Kidney glomerular epithelial cell (primary cell): ENCODE results near the gene SSNA1.

ENCODE experiments used
- DNase-seq: peaks from one replicate; lab custom pipeline; 2025; lab: John Stamatoyannopoulos, UW

SSNA1 gene

DNA sequence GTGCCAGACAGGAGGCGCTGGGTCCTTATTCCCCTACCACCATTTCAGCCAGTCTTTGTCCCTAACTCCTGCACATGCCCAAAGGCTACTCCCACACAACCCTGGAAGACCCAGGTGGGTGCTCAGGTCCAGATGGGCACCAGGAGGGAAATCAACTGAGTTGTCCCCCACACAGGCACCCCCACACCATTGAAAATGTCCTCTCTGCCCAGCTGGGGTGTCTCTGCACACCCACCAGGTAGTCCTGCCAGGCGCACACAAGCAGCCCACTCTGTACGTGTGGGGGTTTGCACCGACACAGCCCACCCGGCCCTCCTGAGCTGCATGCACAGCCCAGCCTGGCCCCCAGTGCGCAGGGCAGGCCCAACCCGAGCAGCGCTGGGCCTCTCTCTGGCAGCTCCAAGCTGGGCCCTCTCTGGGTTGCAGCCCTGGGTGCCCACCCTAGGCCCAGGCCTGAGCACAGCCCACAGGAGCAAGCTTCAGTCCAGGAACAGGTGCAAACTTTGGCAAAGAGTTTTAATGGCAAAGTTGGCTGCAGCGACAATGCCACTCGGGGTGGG is 31.4 kb downstream of the SSNA1 start:
- DNase-seq = no peak

- DNase-seq = no peak
Measured at GRCh38 chr9:137220317-137221094, 32.0 kb downstream of the SSNA1 start.

DNA sequence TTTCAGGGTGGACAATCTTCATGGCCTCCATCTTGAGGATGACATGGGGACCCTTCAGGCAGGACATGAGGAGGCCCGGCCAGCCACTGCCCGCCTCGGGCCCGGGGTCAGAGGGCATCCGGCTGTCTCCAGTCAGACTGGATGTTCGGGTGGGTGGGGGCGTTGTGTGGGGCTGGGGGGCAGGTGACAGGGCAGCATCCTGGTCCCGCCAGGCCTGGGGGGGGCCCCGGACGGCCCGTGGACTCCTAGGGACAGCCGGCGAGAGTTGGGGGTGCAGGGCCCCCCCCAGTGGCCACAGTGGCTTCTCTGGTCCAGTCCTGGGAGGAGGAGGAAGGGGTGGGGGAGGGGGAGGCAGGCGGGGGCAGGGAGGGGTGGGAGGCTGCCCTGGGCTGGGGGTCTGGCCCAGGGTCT is 32.6 kb downstream of the SSNA1 start:
- DNase-seq = no peak

GRCh38 chr9:137221506-137222111 is 33.1 kb downstream of the SSNA1 start:
- no peak for DNase-seq

DNA sequence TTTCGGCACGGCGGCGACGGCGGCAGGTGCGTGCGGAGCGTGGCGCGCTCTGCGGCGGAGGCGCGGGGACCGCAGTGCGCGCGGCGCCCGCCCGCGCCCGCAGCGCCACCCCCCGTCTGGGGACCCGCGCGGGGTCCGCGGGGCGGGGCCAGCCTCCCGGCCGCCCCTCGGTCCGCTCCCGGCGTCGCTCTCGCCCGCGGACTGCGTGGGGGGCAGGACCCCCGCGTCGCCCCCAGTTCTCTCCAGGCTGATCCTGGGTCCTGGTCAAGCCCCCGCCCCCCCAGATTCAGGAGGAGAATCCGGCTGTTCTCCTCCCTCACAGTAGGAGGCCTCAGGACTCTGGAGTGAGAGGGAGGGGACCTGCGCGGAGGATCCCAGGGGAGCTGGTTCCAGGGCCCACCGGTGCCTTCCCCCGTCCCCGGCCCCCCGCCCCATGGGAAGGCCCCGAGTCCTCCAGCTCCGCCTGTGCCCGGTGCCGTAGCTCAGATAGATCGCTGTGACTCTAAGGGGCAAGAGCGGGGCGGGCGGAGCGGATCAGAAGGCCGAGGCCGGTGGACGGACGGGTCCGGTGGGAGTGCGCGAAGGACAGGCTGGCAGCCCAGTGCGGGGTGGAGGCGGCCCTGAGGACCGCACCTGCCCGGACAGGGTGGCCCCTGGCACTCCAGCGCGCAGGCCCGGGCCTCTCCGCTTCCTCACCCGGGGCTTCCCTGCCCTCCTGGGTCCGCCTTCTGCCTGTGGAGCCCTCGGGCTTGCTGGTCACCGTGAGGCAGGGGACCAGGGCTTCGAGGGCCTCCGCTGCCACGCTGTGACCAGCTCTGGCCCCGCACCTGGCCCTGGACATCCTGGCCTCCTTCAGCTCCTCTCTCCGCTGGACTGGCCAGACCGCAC is 34.0 kb downstream of the SSNA1 start, which contains the start of gene RNF208:
Gene RNF208 (minus strand): TSS at position 51 of the 888 bp plus-strand sequence. CDS start 1,028 bp downstream, outside the sequence.
- DNase-seq = no peak

GRCh38 chr9:137223078-137223970 is 34.8 kb downstream of the SSNA1 start:
- peak; percentile 93 for DNase-seq

DNA sequence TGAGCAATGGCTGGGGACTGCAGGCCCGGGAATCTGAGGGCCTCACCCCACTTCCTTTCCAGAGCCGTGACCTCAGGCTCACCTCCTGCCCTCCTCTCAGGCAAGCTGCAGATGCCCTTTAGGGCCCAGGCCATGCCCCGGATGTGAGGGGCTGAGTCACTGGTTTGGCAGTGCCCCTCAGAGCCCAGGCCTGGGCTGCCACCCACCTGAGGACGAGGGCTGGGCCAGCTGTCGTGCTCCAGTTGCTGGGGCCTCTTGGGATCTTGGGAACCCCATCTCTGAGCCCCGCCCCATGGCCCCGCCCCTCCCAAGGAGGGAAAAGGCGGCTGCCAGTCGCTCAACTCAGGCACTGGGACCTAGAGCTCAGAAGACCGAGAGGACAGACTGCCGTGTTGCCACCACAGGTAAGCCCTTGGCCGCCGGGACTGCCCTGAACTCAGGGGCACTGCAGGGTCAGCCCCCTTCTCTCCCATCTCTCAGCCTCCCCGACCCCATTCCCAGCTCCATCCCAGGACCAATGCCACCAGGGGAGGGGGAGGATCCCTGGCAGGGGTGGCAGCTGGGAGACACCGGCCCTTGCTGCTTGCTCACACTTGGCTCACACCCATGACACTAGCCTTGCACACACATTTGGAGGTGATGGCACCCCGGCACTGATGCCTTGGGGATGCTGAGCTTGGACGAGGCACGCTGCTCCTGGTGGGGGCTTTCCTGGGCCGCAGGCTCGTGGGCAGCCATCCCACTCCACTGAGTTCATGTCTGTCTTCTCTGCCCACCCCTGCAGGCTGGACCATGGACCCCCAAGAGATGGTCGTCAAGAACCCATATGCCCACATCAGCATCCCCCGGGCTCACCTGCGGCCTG is 36.6 kb downstream of the SSNA1 start, which contains the start of gene CYSRT1:
Gene CYSRT1 (plus strand): TSS at position 345 of the 865 bp plus-strand sequence. CDS start 448 bp downstream, at position 793.
- DNase-seq = no peak

GRCh38 chr9:137225699-137226331 is 37.3 kb downstream of the SSNA1 start:
- DNase-seq = no peak

DNA sequence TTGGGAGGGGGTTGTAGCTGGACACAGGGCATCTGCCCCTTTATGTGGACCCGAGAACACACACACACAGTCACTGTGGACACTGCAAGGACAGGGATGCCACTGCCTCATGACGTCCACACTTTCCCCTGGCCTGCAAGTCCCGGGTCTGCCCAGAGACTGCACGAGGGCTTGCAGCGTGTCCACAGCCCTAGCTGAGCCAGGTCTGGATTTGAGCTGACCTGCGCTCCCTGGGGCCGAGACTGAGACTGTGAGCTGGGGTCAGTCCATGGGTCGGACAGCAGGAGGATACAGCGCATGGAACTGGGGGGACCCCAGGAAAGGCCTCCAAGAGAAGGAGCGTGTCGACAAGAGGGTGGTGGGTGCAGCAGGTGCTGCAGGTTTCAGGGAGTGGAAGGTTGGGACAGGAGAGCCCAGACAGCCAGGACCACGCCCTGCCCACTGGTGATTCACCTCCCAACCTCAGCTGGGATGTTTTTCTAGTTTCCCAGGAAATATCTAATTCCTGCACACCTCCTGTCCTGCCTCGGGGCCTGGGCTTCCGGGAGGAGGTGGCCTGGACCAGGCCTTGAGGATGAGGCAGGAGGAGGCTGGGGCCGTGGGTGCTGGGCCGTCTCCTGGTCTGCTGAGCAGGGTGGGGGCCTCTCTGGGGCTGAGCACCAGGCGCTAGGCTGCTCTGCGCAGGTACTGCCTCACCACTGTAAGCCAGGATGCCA is 38.0 kb downstream of the SSNA1 start:
- no peak for DNase-seq

GRCh38 chr9:137227054-137227852 is 38.8 kb downstream of the SSNA1 start, which contains the start of gene RNF224:
TSS of gene RNF224 (plus strand) at chr9:137227502. CDS start at chr9:137228336, 834 bp downstream.
- DNase-seq = peak; percentile 71

DNA sequence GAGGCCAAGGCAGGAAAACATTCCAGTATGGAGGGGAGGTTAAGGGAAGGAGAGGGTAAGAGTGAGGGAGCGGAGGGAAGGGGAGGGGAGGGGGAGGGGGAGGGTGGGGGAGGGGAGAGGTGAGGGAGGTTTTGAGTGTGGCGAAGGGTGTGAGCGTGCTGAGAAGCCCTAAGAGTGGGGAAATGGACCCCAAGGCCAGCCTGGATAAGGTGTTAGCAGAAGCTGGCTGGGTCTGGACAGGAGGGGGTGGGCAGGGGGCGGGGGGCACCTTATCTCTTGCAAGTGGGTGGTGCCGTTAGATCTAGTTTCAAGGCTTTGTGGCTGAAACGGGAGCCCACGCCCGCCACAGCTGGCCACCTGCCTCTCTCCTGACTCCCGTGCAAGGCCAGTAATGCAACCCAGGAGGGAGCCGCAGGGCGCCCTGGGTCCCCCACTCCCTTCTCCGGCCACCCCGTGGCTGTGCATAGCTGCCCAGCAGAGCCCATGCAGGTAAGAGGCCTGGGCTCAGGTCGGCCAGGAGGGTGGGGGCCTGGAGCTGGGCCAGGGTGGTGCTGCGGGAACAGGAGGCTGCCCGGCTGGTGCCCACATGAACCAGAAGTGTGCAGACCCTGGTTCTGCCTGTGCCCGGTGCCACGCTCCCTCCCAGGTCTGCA is 39.5 kb downstream of the SSNA1 start:
- DNase-seq = no peak

DNA sequence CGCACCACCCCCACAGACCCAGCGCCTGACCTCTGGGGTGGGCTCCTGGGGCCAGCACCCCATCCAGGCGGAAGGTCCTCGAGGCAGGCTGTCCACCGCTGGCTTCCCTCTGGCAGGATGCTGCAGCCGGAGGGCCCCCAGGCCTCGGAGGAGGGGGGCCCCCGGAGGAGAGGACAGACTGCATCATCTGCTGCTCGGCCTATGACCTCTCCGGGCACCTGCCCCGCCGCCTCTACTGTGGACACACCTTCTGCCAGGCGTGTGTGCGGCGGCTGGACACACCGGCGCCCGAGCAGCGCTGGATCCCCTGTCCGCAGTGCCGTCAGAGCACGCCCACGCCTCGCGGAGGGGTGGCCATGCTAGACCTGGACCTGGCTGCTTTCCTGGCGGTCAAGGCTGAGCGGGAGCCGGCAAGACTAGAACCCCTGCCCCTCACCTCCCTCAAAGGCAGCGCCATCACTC is 40.1 kb downstream of the SSNA1 start:
- DNase-seq = no peak

- no peak for DNase-seq
Measured at GRCh38 chr9:137228968-137229896, 40.8 kb downstream of the SSNA1 start.

DNA sequence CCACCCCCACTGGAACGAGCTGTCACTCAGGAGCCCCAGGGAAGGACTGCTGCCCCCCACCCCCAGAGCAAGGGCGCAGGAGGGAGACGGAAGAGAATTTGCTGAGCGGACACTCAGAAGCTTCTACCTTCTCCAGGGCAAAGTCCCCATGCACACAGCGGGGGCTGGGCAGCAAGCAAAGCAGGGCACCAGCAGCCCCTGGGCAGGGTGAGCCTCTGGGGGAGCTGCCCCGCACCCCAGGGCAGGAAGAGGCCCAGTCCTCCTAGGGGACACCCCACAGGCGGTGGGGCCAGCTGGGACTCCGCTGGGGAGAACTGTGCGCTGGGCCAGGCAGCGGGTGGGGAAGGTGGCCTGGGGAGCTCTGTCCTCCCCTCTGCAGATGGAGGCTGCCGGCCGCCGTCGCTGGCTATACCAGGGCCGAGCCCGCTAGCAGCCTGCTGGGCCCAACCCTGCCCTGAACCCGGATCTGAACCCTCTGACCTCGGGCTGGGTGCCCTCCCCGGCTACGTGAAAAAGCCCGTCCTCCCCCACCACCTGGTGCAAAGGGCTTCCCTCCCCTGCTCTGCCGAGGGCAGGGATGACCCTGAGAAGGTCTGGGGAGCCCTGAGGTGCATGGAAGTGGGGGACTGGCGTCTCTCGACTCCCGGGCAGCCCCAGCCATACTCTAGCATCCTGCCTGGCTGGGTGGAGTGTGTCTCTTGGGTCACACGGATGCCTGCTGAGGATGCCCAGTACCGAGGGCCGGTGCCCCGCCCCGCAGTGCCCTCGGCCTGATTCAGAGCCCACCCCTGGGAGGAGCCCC is 41.6 kb downstream of the SSNA1 start:
- no peak for DNase-seq

DNA sequence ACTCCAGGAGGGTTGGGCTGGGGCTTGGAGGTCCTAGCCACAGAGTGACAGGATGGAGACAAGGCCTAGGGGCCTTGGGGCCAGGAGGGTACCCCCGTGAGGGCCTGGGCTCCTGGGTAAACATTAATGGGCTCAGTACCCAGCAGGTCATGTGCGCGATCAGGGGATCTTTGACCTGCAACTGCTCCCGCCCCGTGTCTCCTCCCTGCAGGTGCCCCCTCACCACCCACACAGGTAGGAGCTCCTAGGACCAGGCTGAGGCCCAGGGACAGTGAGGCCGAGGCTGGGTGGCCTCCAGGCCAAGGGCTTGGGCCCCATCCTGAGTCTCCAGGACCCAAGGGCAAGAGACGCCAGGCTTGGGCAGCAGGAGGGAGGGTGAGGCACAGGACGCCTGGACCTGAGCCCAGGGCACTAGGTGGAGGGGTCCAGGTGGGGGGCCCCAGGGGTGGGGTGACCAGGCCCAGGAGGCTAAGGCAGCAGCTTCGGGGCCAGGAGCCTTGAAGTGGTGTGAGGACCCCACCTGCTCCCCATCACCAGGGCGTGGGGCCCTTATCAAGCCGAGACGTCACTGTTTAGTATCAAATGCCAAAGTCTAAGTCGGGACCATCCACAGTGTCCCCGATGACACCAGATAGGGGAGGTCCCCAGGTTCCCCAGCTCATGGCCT is 42.4 kb downstream of the SSNA1 start, which contains the start of gene SLC34A3:
Gene SLC34A3 (plus strand): TSS at position 197 of the 667 bp plus-strand sequence. CDS start 802 bp downstream, outside the sequence.
- no peak for DNase-seq
